CD4-positive, alpha-beta T cell treated with Interleukin-1 beta for 1 hour (primary cell): ENCODE data around the gene MXD4.

Experiments
- DNase-seq, 2 donors: peaks; one replicate each; pipeline ENCODE4 v3.0.0-alpha.2; 2020 to 2022

Gene MXD4

GRCh38 chr4:2274320-2275043 is 12.6 kb upstream of the MXD4 start:
- no peak for DNase-seq

GRCh38 chr4:2273657-2274319 is 11.9 kb upstream of the MXD4 start:
- no peak for DNase-seq

GRCh38 chr4:2273221-2273620 is 11.3 kb upstream of the MXD4 start:
- no peak for DNase-seq

GRCh38 chr4:2272828-2273120 is 10.9 kb upstream of the MXD4 start:
- no peak for DNase-seq

GRCh38 chr4:2272026-2272827 is 10.3 kb upstream of the MXD4 start:
- DNase-seq: no peak

GRCh38 chr4:2271279-2272025 is 9.5 kb upstream of the MXD4 start:
- no peak for DNase-seq

- no peak for DNase-seq
Observed at GRCh38 chr4:2270341-2271165, 8.6 kb upstream of the MXD4 start.

- no peak for DNase-seq
Observed at GRCh38 chr4:2269618-2270163, 7.8 kb upstream of the MXD4 start.

GRCh38 chr4:2269206-2269531 is 7.3 kb upstream of the MXD4 start:
- no peak for DNase-seq

GRCh38 chr4:2268357-2269205 is 6.7 kb upstream of the MXD4 start:
- DNase-seq: no peak

GRCh38 chr4:2267841-2268240 is 5.9 kb upstream of the MXD4 start:
- DNase-seq: no peak

- no peak for DNase-seq
Observed at GRCh38 chr4:2267320-2267811, 5.5 kb upstream of the MXD4 start.

GRCh38 chr4:2266821-2267220 is 4.9 kb upstream of the MXD4 start:
- DNase-seq: no peak

- no peak for DNase-seq
Observed at GRCh38 chr4:2266181-2266580, 4.3 kb upstream of the MXD4 start.

- no peak for DNase-seq
Observed at GRCh38 chr4:2265113-2266110, 3.5 kb upstream of the MXD4 start.

- no peak for DNase-seq
Observed at GRCh38 chr4:2264481-2265041, 2.7 kb upstream of the MXD4 start.

GRCh38 chr4:2263926-2264321 is 2.0 kb upstream of the MXD4 start:
- no peak for DNase-seq

- no peak for DNase-seq
Observed at GRCh38 chr4:2262944-2263250, 988 bp upstream of the MXD4 start.

GRCh38 chr4:2262145-2262943 is 435 bp upstream of the MXD4 start:
- DNase-seq: peak; percentile 99
